ENCODE measurements around the gene PBX3. TPM values are rescaled to one million over a fixed set of nuclear protein-coding genes. Genes with fewer than 3 reads are reported as not detected.

PBX3 gene
- total and polyA plus RNA-seq, 2 of the 13 experiments (the other 11 are each of a cell fraction or from before 2014, with no cell fraction given): 6.0 to 11.2 TPM

DNA sequence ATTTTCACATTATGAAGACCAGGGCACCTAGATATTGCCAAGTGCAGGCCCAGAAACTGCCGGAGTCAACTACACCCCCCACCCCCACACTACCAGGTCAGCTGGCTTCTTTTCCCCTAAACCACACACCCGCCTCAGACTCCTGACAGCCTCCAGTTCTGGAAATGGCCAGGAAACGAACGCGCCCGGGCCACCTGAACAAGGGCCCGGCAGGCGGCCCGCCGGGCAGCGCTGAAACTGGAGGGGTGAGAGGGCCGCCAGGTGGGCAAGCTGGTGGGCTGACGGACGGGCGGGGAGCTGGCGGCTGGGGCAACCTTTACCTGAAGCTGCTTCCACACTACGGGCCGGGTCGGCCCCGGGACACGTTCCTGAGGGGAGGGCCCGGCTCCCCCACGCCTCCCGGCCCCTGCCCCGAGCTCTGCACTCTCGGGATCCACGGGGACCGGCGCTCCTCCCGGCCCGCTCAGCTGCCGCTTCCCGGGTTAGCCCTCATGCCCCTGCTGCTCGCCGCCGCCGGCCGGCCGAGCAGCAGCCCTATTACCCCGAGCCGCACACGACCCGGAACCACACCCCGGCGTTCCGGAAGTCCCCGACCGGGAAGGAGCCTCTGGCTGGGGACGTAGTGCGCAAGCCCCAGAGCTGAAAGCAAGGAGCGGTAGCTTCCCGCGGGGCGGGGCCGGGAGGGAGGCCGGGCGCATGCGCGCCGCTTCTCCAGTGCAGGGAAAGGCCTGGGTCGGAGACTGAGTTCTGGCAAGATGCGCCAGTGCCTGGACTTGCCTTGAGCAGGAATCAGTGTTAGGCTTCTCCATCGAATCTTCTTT lies 40.3 kb upstream of the PBX3 start, which contains the start of gene MAPKAP1 (continued):
- no peak for TF ChIP-seq RERE (CRISPR knock-in tag; IDR thresholded peaks at IDR 0.05; ENCODE audit: low read depth)
- peak; percentile 100 for TF ChIP-seq ZNF329 (CRISPR knock-in tag; IDR thresholded peaks at IDR 0.05; ENCODE audit: low read depth)
- TF ChIP-seq ZNF556 (CRISPR knock-in tag; IDR thresholded peaks at IDR 0.05; ENCODE audit: borderline replicate concordance): peak; percentile 76; the same call in 1 of the 2 replicates
- TF ChIP-seq, protein P1, sequence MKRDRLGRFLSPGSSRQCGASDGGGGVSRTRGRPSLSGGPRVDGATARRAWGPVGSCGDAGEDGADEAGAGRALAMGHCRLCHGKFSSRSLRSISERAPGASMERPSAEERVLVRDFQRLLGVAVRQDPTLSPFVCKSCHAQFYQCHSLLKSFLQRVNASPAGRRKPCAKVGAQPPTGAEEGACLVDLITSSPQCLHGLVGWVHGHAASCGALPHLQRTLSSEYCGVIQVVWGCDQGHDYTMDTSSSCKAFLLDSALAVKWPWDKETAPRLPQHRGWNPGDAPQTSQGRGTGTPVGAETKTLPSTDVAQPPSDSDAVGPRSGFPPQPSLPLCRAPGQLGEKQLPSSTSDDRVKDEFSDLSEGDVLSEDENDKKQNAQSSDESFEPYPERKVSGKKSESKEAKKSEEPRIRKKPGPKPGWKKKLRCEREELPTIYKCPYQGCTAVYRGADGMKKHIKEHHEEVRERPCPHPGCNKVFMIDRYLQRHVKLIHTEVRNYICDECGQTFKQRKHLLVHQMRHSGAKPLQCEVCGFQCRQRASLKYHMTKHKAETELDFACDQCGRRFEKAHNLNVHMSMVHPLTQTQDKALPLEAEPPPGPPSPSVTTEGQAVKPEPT (CRISPR knock-in tag; IDR thresholded peaks at IDR 0.05; ENCODE audit: low read depth): no peak
- TF ChIP-seq HNRNPLL (IDR thresholded peaks at IDR 0.05; ENCODE audit: low read depth, low read length, poor library complexity, severe bottlenecking): peak; percentile 87
- TF ChIP-seq SRY (CRISPR knock-in tag; IDR thresholded peaks at IDR 0.05): no peak
- TF ChIP-seq, protein P2, sequence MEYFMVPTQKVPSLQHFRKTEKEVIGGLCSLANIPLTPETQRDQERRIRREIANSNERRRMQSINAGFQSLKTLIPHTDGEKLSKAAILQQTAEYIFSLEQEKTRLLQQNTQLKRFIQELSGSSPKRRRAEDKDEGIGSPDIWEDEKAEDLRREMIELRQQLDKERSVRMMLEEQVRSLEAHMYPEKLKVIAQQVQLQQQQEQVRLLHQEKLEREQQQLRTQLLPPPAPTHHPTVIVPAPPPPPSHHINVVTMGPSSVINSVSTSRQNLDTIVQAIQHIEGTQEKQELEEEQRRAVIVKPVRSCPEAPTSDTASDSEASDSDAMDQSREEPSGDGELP (IDR thresholded peaks at IDR 0.05; ENCODE audit: borderline replicate concordance, low read depth): no peak; the same call in 1 of the 2 replicates
- no peak for TF ChIP-seq ZFP36 (IDR thresholded peaks at IDR 0.05; ENCODE audit: borderline replicate concordance, low read depth, low read length, partially characterized antibody)
- TF ChIP-seq HNF4G (IDR thresholded peaks at IDR 0.05; ENCODE audit: borderline replicate concordance, low read depth, low read length): no peak
- TF ChIP-seq HNF4G (CRISPR knock-in tag; IDR thresholded peaks at IDR 0.05; ENCODE audit: borderline replicate concordance, low read depth): no peak
- no peak for TF ChIP-seq ZNF75D (CRISPR knock-in tag; IDR thresholded peaks at IDR 0.05; ENCODE audit: borderline replicate concordance)
- no peak for TF ChIP-seq RAD21 (CRISPR knock-in tag; IDR thresholded peaks at IDR 0.05)
- TF ChIP-seq, protein P3, sequence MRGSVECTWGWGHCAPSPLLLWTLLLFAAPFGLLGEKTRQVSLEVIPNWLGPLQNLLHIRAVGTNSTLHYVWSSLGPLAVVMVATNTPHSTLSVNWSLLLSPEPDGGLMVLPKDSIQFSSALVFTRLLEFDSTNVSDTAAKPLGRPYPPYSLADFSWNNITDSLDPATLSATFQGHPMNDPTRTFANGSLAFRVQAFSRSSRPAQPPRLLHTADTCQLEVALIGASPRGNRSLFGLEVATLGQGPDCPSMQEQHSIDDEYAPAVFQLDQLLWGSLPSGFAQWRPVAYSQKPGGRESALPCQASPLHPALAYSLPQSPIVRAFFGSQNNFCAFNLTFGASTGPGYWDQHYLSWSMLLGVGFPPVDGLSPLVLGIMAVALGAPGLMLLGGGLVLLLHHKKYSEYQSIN (CRISPR knock-in tag; IDR thresholded peaks at IDR 0.05; ENCODE audit: borderline replicate concordance): no peak
- TF ChIP-seq, protein P4, sequence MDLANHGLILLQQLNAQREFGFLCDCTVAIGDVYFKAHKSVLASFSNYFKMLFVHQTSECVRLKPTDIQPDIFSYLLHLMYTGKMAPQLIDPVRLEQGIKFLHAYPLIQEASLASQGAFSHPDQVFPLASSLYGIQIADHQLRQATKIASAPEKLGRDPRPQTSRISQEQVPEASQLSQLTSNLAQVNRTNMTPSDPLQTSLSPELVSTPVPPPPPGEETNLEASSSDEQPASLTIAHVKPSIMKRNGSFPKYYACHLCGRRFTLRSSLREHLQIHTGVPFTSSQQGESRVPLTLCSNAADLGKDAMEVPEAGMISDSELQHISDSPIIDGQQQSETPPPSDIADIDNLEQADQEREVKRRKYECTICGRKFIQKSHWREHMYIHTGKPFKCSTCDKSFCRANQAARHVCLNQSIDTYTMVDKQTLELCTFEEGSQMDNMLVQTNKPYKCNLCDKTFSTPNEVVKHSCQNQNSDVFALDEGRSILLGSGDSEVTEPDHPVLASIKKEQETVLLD (CRISPR knock-in tag; IDR thresholded peaks at IDR 0.05; ENCODE audit: low read depth): no peak
- TF ChIP-seq CENPBD1 (CRISPR knock-in tag; IDR thresholded peaks at IDR 0.05; ENCODE audit: borderline replicate concordance, low read depth): no peak
- TF ChIP-seq SMAD9 (CRISPR knock-in tag; IDR thresholded peaks at IDR 0.05): no peak; the same call in 1 of the 2 replicates

Measured in HepG2 (cell line).